Memory B cell (primary cell): ENCODE data around the gene NWD2.
"Not testable (repeated sequence)": the region's sequence is repeated elsewhere in the genome, so short reads cannot be mapped to it uniquely, and the experiment has no call there.

Experiments
- ATAC-seq: fragments of 150-1000 bp; cut with Tn5 transposase; 2 replicates; pipeline ENCODE4 v1.10.0; 2021; ENCODE audit warnings: low read depth, mild to moderate bottlenecking, moderate library complexity
- DNase-seq, 2 donors: peaks; one replicate each; pipeline ENCODE4 v3.0.0; 2022; ENCODE audit warnings: low spot score in 2 of 2
- H3K27ac Mint-ChIP-seq: one replicate; pipeline ENCODE4 v1.8.0; 2022; ENCODE audit warnings: mild to moderate bottlenecking, moderate library complexity, mixed read lengths
- H3K27me3 Mint-ChIP-seq: one replicate; pipeline ENCODE4 v1.8.0; 2022; ENCODE audit warnings: mixed read lengths
- H3K36me3 Mint-ChIP-seq: one replicate; pipeline ENCODE4 v1.8.0; 2022; ENCODE audit warnings: mild to moderate bottlenecking, mixed read lengths
- H3K4me1 Mint-ChIP-seq: one replicate; pipeline ENCODE4 v1.8.0; 2022; ENCODE audit warnings: mixed read lengths
- H3K4me3 Mint-ChIP-seq: one replicate; pipeline ENCODE4 v1.8.0; 2022; ENCODE audit warnings: mild to moderate bottlenecking, moderate library complexity, mixed read lengths
- H3K9me3 Mint-ChIP-seq: one replicate; pipeline ENCODE4 v1.8.0; 2022; ENCODE audit warnings: mixed read lengths

Gene NWD2

DNA sequence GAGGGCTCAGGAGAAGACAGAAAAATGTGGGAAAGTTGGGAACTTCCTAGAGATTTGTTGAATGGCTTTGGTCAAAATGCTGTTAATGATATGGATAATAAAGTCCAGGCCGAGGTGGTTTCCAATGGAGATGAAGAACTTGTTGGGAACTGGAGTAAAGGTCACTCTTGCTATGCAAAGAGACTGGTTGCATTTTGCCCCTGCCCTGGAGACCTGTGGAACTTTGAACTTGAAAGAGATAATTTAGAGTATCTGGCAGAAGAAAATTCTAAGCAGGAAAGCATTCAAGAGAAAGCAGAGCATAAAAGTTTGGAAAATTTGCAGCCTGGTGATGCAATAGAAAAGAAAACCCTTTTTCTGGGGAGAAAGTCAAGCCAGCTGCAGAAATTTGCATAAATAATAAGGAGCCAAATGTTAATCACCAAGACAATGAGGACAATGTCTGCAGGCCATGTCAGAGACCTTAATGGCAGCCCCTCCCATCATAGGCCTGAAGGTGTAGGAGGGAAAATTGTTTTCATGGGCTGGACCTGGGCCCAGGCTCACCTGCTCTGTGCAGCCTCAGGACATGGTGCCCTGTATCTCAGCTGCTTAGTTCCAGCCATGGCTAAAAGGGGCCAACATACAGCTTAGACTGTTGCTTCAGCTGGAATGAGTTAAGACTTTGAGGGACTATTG is 237.8 kb downstream of the NWD2 start:
- H3K27me3 Mint-ChIP-seq: peaks cover 6% of the 10 kb centered on the region
- H3K36me3 Mint-ChIP-seq: peaks cover 2% of the 10 kb centered on the region
- peaks cover 5% of the 10 kb centered on the region for H3K9me3 Mint-ChIP-seq
- no peak overlapping the region for H3K4me3 Mint-ChIP-seq
- no peak overlapping the region for H3K27ac Mint-ChIP-seq
- DNase-seq: no peak
- peaks cover 3% of the 10 kb centered on the region for H3K4me1 Mint-ChIP-seq
- no peak for ATAC-seq

DNA sequence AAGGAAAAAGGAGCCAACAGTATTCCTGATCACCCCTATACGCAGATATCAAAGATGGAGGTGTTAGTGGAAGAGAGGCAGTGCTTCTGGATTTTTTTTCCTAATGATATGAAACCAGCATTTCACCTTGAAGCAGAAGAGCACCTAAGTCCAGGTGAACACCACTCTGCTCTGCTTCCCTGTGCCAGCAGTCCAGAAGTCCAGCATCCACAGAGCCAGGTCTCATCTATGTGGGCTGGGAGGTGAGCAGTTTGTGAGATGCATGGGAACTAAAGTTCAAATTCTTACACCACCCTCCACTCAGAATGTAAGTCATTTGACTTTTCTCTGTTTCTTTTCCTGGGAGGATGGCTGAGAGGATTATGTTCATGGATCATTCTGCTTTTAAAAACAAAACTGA is 239.1 kb downstream of the NWD2 start:
- no peak for ATAC-seq
- Mint-ChIP-seq H3K4me3 (no peak overlapping the region), H3K27me3 (peaks cover 6% of the 10 kb centered on the region), H3K27ac (no peak overlapping the region), H3K4me1 (peaks cover 3% of the 10 kb centered on the region), H3K36me3 (peaks cover 2% of the 10 kb centered on the region), H3K9me3 (peaks cover 5% of the 10 kb centered on the region)
- DNase-seq: no peak

DNA sequence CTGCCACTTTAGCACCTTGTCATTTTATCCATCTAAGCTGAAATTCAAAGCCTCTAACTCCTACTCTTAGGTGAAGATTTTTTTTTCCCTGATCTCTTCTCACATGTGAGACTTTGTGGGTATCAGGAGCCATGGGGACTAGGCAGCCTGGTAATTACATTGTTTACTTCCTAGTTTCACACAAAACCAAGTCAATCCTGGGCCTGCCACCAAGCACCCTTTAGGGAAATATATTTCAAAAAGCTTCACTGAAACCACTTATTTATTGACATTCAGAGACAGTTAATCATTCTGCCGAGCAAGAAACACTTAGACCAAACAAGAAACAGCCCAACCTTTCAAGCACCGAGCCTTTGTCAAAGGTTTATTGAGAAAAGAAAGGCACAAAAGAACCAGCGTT is 241.6 kb downstream of the NWD2 start:
- ATAC-seq: no peak
- peaks cover 3% of the 10 kb centered on the region for H3K9me3 Mint-ChIP-seq
- peaks cover 1% of the 10 kb centered on the region for H3K27me3 Mint-ChIP-seq
- DNase-seq: no peak
- H3K27ac Mint-ChIP-seq: no peak overlapping the region
- no peak overlapping the region for H3K4me3 Mint-ChIP-seq
- no peaks in the 10 kb centered on the region for H3K36me3 Mint-ChIP-seq
- H3K4me1 Mint-ChIP-seq: no peaks in the 10 kb centered on the region

DNA sequence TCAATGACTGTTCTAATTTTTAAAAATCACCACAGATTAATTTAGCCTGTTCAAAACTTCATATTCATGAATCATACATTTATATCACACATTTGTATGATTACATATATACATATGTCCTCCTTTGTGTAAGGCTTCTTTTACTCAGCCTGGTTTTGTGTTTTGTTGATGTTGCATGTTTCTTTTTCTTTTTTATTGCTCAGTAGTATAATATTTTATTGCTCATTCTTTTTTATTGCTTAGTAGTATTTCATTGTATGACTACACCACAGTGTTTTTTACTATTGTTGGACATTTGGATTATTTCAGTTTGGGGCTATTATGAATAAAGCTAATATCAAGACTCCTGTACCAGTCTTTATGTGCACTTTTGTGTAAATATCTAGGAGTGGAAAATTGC is 243.1 kb downstream of the NWD2 start:
- no peak overlapping the region for H3K4me3 Mint-ChIP-seq
- no peak for ATAC-seq
- no peak overlapping the region for H3K27ac Mint-ChIP-seq
- H3K27me3 Mint-ChIP-seq: peaks cover 3% of the 10 kb centered on the region
- no peaks in the 10 kb centered on the region for H3K9me3 Mint-ChIP-seq
- DNase-seq: no peak
- H3K36me3 Mint-ChIP-seq: no peaks in the 10 kb centered on the region
- H3K4me1 Mint-ChIP-seq: no peaks in the 10 kb centered on the region

DNA sequence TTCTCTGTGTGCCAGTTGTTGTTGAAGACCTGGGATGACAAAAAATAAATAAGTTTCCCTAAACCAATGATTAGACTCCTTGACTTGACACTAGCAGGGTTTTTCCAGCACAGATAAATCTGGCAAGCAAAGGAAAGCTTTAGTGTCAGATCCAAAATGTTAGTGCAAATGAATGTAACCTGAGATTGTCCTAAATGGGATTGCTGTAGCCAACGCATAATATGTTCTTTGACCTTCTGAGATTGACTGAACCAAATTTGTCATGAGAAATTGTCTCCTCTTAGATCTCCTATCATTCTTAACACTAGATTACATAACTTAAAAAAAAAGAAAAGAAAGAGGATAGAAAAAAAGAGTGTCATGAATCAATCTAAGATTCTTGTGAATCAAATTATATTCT is 245.2 kb downstream of the NWD2 start:
- no peaks in the 10 kb centered on the region for H3K9me3 Mint-ChIP-seq
- H3K4me1 Mint-ChIP-seq: no peaks in the 10 kb centered on the region
- DNase-seq (no peak), ATAC-seq (no peak)
- no peaks in the 10 kb centered on the region for H3K36me3 Mint-ChIP-seq
- H3K27ac Mint-ChIP-seq: no peak overlapping the region
- H3K4me3 Mint-ChIP-seq: no peak overlapping the region
- H3K27me3 Mint-ChIP-seq: peaks cover 3% of the 10 kb centered on the region

DNA sequence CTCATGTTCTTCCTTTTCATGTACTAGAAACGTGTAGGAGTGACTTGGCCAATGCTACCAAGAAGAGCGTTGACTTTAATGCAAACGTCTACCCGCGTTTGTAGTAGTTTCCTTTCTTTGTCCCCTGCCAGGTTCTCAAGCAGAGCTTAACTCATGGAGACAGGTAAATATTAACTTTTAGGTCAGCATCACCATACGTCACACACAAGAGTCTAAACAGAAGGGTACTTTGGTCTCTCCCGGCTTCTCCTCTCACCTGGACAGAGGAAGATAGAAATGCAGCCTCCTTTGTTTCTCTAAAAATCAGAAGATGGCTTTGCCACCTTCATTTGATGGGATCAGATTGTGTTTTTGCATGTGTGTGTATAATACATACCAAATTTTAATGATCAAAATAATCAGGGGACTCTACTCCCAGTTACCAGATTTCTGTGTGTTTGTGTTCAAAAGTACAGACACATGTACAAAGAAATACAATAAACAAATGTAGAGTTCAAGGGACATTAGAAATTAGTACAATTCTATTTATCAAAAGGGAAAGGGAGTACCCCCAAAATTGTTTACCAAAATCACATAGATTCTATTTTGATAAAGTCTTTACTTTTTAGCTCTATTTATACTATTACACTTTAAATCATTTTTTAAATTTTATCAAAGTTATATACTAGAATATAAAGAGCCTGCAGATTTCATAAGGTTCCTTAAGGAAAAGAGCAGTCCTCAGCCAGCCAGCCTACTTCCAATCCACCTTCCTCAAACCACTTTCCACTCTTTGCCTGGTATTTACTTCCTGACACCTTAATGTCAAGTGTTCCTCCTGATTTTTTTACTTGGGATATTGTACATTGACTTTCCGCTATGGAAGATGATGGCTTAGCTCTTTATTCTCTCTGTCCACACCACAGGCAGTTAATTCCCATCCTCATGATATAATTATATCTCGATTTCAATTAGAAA is 246.1 kb downstream of the NWD2 start:
- no peak for DNase-seq
- Mint-ChIP-seq H3K27ac (no peak overlapping the region), H3K9me3 (no peaks in the 10 kb centered on the region), H3K36me3 (no peaks in the 10 kb centered on the region), H3K4me3 (no peak overlapping the region), H3K27me3 (peaks cover 3% of the 10 kb centered on the region), H3K4me1 (no peaks in the 10 kb centered on the region)
- ATAC-seq: no peak

DNA sequence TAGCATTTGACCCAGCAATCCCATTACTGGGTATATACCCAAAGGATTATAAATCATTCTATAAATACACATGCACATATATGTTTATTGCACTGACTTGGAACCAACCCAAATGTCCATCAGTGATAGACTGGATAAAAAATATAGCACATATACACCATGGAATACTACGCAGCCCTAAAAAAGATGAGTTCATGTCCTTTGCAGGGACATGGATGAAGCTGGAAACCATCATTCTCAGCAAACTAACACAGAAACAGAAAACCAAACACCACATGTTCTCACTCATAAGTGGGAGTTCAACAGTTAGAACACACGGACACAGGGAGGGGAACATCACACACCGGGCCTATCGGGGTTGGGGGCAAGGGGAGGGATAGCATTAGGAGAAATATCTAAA is 250.8 kb downstream of the NWD2 start:
- not testable (repeated sequence) for DNase-seq, H3K4me3 Mint-ChIP-seq, H3K9me3 Mint-ChIP-seq, H3K36me3 Mint-ChIP-seq, ATAC-seq, H3K27me3 Mint-ChIP-seq, H3K27ac Mint-ChIP-seq, H3K4me1 Mint-ChIP-seq
